Parathyroid adenoma (tissue), 2 donors: Measurements from ENCODE around the gene RAB40C.

Source experiments
- H2AFZ ChIP-seq: fragments of 300-600 bp; sonication (generic); one replicate; pipeline ENCODE4 v1.7.0; 2017; ENCODE audit warnings: antibody characterized with exemption, mild to moderate bottlenecking
- H3K27ac ChIP-seq: fragments of 300-600 bp; sonication (generic); one replicate; pipeline ENCODE4 v1.7.0; 2017
- H3K27me3 ChIP-seq: fragments of 300-600 bp; sonication (generic); one replicate; pipeline ENCODE4 v1.7.0; 2017; ENCODE audit warnings: low read length; ENCODE audit not compliant: control insufficient read depth, insufficient read depth
- H3K36me3 ChIP-seq: fragments of 300-600 bp; sonication (generic); one replicate; pipeline ENCODE4 v1.7.0; 2017; ENCODE audit warnings: low read length; ENCODE audit not compliant: control insufficient read depth, insufficient read depth
- H3K4me1 ChIP-seq: fragments of 300-600 bp; sonication (generic); one replicate; pipeline ENCODE4 v1.7.0; 2017; ENCODE audit warnings: control low read depth
- H3K4me2 ChIP-seq: fragments of 300-600 bp; sonication (generic); one replicate; pipeline ENCODE4 v1.7.0; 2017; ENCODE audit warnings: low read length
- H3K4me3 ChIP-seq: fragments of 300-600 bp; sonication (generic); one replicate; pipeline ENCODE4 v1.7.0; 2017; ENCODE audit warnings: low read depth, low read length
- H3K79me2 ChIP-seq: fragments of 300-600 bp; sonication (generic); one replicate; pipeline ENCODE4 v1.7.0; 2017; ENCODE audit warnings: control low read depth
- H3K9ac ChIP-seq: fragments of 300-600 bp; sonication (generic); one replicate; pipeline ENCODE4 v1.7.0; 2017; ENCODE audit warnings: mild to moderate bottlenecking
- H3K9me3 ChIP-seq: fragments of 300-600 bp; sonication (generic); one replicate; pipeline ENCODE4 v1.7.0; 2017; ENCODE audit warnings: low read length; ENCODE audit not compliant: control insufficient read depth
- CTCF ChIP-seq: fragments of 300-600 bp; sonication (generic); IDR thresholded peaks from one replicate; pipeline ENCODE4 v1.7.0; 2017; ENCODE audit warnings: antibody characterized with exemption, mild to moderate bottlenecking
- donor health status: primary hyperparathyroidism.

RAB40C gene

GRCh38 chr16:590815-591200 lies 942 bp downstream of the RAB40C start:
- no peak overlapping the region for H2AFZ ChIP-seq
- peaks cover 28% of the 10 kb centered on the region for H3K4me1 ChIP-seq
- peak overlapping the region; percentile 79 for H3K4me2 ChIP-seq
- no peak for TF ChIP-seq CTCF
- peaks cover 18% of the 10 kb centered on the region for H3K79me2 ChIP-seq
- H3K4me3 ChIP-seq = peak overlapping the region; percentile 61
- H3K9me3 ChIP-seq = no peaks in the 10 kb centered on the region
- H3K27ac ChIP-seq = no peak overlapping the region
- H3K27me3 ChIP-seq = no peaks in the 10 kb centered on the region
- no peaks in the 10 kb centered on the region for H3K36me3 ChIP-seq
- no peak overlapping the region for H3K9ac ChIP-seq

DNA sequence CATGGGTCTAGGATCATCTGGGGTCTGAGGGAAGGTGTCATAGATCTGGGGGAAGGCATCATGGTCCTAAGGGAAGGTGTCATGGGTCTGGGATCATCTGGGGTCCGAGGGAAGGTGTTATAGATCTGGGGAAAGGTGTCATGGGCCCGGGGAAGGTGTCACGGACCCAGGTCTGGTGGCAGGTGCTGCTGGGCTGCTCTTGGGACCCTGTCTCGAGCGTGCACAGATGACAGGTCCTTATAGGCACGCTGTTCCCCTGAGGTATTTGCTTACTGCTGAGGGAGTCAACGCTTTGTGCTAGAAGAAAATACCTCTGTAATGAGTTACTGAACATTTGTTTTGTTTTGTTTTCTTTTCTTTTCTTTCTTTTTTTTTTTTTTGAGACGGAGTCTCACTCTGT lies 1.4 kb downstream of the RAB40C start:
- no peak overlapping the region for H3K27ac ChIP-seq

GRCh38 chr16:591892-592517 lies 2.1 kb downstream of the RAB40C start:
- Histone ChIP-seq H3K36me3 (no peaks in the 10 kb centered on the region), H3K9ac (no peak overlapping the region), H3K4me1 (peaks cover 20% of the 10 kb centered on the region), H3K9me3 (no peaks in the 10 kb centered on the region), H3K79me2 (peaks cover 30% of the 10 kb centered on the region), H2AFZ (no peak overlapping the region), H3K27ac (no peak overlapping the region), H3K4me2 (peak overlapping the region; percentile 58), H3K4me3 (peak overlapping the region; percentile 7), H3K27me3 (no peaks in the 10 kb centered on the region)
- TF ChIP-seq CTCF = no peak

More for the DNA sequence above, 1.4 kb downstream of the RAB40C start:
- Histone ChIP-seq H3K9me3 (no peaks in the 10 kb centered on the region), H3K36me3 (no peaks in the 10 kb centered on the region), H3K4me2 (peak overlapping the region; percentile 79), H2AFZ (no peak overlapping the region), H3K4me1 (peaks cover 24% of the 10 kb centered on the region), H3K9ac (no peak overlapping the region), H3K79me2 (peaks cover 23% of the 10 kb centered on the region), H3K4me3 (peak overlapping the region; percentile 61), H3K27me3 (no peaks in the 10 kb centered on the region)
- no peak for TF ChIP-seq CTCF

DNA sequence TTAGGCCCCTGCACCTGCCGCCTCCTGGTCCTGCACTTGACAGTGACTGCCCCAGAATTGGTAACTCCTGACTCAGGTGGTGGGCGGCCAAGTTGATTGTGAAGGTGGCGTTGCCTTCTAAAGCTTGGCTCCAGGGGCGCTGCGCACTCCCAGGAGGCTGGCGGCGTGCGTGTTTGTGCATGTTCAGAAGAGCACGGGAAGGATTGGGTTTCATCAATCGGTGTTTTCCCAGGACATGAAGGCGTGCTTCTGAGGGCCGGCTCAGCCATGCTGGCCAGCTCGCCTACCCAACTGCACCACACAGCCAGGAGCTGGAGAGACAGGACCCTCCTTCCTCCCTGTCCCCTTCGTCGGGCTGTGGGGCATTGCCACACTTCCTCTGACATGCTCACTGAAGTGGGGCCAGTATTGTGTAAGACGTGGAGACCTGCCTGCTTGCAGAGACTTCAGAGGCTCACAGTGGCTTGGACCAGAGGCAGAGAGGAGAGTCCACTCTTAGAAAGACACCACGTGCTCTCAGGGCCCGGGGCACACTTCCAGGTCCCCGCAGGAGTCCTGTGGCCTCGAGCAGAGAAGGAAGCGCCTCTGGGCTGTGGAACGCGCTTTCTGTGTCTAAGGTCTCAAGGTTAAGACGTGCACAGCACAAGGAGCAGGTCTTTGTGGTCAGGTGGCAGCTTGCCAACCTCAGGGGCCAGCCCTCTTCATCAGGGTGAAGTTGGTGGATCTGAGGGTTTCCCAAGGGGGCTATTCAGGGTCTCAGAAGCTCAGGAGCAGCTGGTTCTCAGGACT lies 2.8 kb downstream of the RAB40C start:
- Histone ChIP-seq H3K4me3 (peak overlapping the region; percentile 27), H2AFZ (peak overlapping the region; percentile 22), H3K27ac (peak overlapping the region; percentile 59), H3K27me3 (no peaks in the 10 kb centered on the region), H3K79me2 (peaks cover 33% of the 10 kb centered on the region), H3K4me2 (peak overlapping the region; percentile 58), H3K9ac (no peak overlapping the region), H3K4me1 (peaks cover 20% of the 10 kb centered on the region), H3K9me3 (no peaks in the 10 kb centered on the region), H3K36me3 (no peaks in the 10 kb centered on the region)
- no peak for TF ChIP-seq CTCF
